ENCODE measurements around the gene HACD4. TPM values are rescaled to one million over a fixed set of nuclear protein-coding genes. Genes with fewer than 3 reads are reported as not detected.

Gene HACD4
- total and polyA plus RNA-seq, 9 of the 15 experiments (the other 6 are each of a cell fraction or from before 2014, with no cell fraction given), result 0.02 TPM; not detected in 8

- ChIA-PET CTCF (ENCODE audit: low intra/inter-chr PET ratio) (no interaction called here), POLR2A (no interaction called here)
- Histone ChIP-seq H3K9me3 (replicated peaks; ENCODE audit: control insufficient read depth, insufficient read depth, low read depth, low read length) (no peaks in the 10 kb centered on the region), H3K36me3 (ENCODE audit: control insufficient read depth, insufficient read depth, low read length) (no peaks in the 10 kb centered on the region), H3K9ac (ENCODE audit: insufficient read depth in 1 of 2, low read depth in 2 of 2, low read length in 2 of 2) (no peak overlapping the region), H4K20me1 (replicated peaks; ENCODE audit: control insufficient read depth, insufficient read depth, low read length) (no peaks in the 10 kb centered on the region), H2AFZ (ENCODE audit: low read depth, low read length) (no peak overlapping the region), H3K79me2 (ENCODE audit: control insufficient read depth, insufficient read depth, low read length) (no peaks in the 10 kb centered on the region), H3K27me3 (ENCODE audit: control insufficient read depth in 2 of 2, insufficient read depth in 2 of 2, low read length in 2 of 2) (no peaks in the 10 kb centered on the region), H3K4me1 (replicated peaks in 1 of 2; ENCODE audit: control insufficient read depth in 2 of 2, insufficient read depth in 2 of 2, low read length in 2 of 2) (no peaks in the 10 kb centered on the region), H3K4me3 (no peak overlapping the region), H3K9me1 (ENCODE audit: control insufficient read depth, insufficient read depth, low read length) (no peaks in the 10 kb centered on the region), H3K4me2 (ENCODE audit: insufficient read depth, low read length) (no peak overlapping the region), H3K27ac (ENCODE audit: extremely low read depth, low read depth, low read length) (no peak overlapping the region)
- DNase-seq (ENCODE audit: extremely low read depth in 1 of 4, low spot score in 3 of 4) (no peak), FAIRE-seq (no peak), ATAC-seq (no peak)
- no TSS peak for BruUV-seq (replicated peaks)
- in situ Hi-C loops (cut with MboI), result no loop called here
- WGBS (ENCODE audit: insufficient coverage, low coverage, missing lambda C conversion rate), result no CpG with 5 or more reads among the region's 4 CpGs
- intact Hi-C loops (cut with micrococcal nuclease), result no loop called here
- no peak for TF ChIP-seq MYNN (IDR thresholded peaks at IDR 0.05)
- no peak for TF ChIP-seq MYNN (CRISPR knock-in tag; IDR thresholded peaks at IDR 0.05)
- TF ChIP-seq TAF7 (tag; IDR thresholded peaks at IDR 0.05), result no peak
- no peak for TF ChIP-seq HINFP (tag; conservative IDR thresholded peaks at IDR 0.05; ENCODE audit: low read depth)
- TF ChIP-seq CHAMP1 (IDR thresholded peaks at IDR 0.05), result no peak
- TF ChIP-seq ARHGAP35 (IDR thresholded peaks at IDR 0.05; ENCODE audit: partially characterized antibody), result no peak
- TF ChIP-seq HSF4 (CRISPR knock-in tag; IDR thresholded peaks at IDR 0.05; ENCODE audit: borderline replicate concordance), result no peak
- no peak for TF ChIP-seq POLR3A (IDR thresholded peaks at IDR 0.05; ENCODE audit: borderline replicate concordance, extremely low read depth, insufficient read depth, insufficient read length)
- TF ChIP-seq ZNF184 (CRISPR knock-in tag; IDR thresholded peaks at IDR 0.05), result no peak
- no peak for TF ChIP-seq ZNF609 (CRISPR knock-in tag; IDR thresholded peaks at IDR 0.05; ENCODE audit: borderline replicate concordance)
- TF ChIP-seq CCNT2 (IDR thresholded peaks at IDR 0.05; ENCODE audit: borderline replicate concordance, extremely low read depth, insufficient read length, low read depth, low read length), result no peak
- no peak for TF ChIP-seq ZC3H8 (IDR thresholded peaks at IDR 0.05)
- no peak for TF ChIP-seq ZNF175 (CRISPR knock-in tag; IDR thresholded peaks at IDR 0.05; ENCODE audit: low read depth)
- no peak for TF ChIP-seq SRSF7 (optimal IDR thresholded peaks at IDR 0.05; ENCODE audit: low read depth, low read length)
- TF ChIP-seq NFIC (IDR thresholded peaks at IDR 0.05), result no peak
- TF ChIP-seq RBM17 (IDR thresholded peaks at IDR 0.05; ENCODE audit: borderline replicate concordance, low read depth, low read length), result no peak
Measured at GRCh38 chr9:21042466-21042865, 11.0 kb upstream of the HACD4 start.
